Liver (tissue), 9 donors: ENCODE measurements around the gene SYT8. TPM values are rescaled to one million over a fixed set of nuclear protein-coding genes. Genes with fewer than 3 reads are reported as not detected.

Experiments used
- DNase-seq: peaks from one replicate; pipeline ENCODE4 v3.0.0-alpha.2; 2017; ENCODE audit warnings: low spot score
- H3K27ac ChIP-seq, 2 donors: one replicate each; pipeline ENCODE4 v1.7.0; 2013; ENCODE audit warnings: inconsistent platforms in 2 of 2, low read length in 2 of 2, control low read depth in 1 of 2, low read depth in 1 of 2, mild to moderate bottlenecking in 1 of 2
- H3K27me3 ChIP-seq, 4 donors: one replicate each; pipeline versions ENCODE4 v1.6.1 to v1.7.0; 2013; ENCODE audit warnings: low read length in 3 of 4, inconsistent platforms in 1 of 4, mild to moderate bottlenecking in 1 of 4, moderate library complexity in 1 of 4; ENCODE audit not compliant: control insufficient read depth in 4 of 4, insufficient read depth in 4 of 4
- H3K36me3 ChIP-seq, 4 donors: one replicate each; pipeline versions ENCODE4 v1.6.1 to v1.7.0; 2013; ENCODE audit warnings: low read length in 3 of 4, mild to moderate bottlenecking in 3 of 4, low read depth in 1 of 4, moderate library complexity in 1 of 4; ENCODE audit not compliant: control insufficient read depth in 4 of 4, insufficient read depth in 3 of 4
- H3K4me1 ChIP-seq, 4 donors: one replicate each; pipeline versions ENCODE4 v1.6.1 to v1.7.0; 2013; ENCODE audit warnings: low read length in 3 of 4, mild to moderate bottlenecking in 3 of 4, moderate library complexity in 1 of 4; ENCODE audit not compliant: control insufficient read depth in 4 of 4, insufficient read depth in 4 of 4
- H3K4me3 ChIP-seq, 3 donors: one replicate each; pipeline versions ENCODE4 v1.6.1 to v1.7.0; 2013; ENCODE audit warnings: low read length in 3 of 3, control low read depth in 1 of 3, low read depth in 1 of 3, mild to moderate bottlenecking in 1 of 3
- H3K9ac ChIP-seq, 2 donors: one replicate each; pipeline ENCODE4 v1.7.0; 2013; ENCODE audit warnings: low read length in 2 of 2, mild to moderate bottlenecking in 2 of 2, moderate library complexity in 2 of 2, control low read depth in 1 of 2, low read depth in 1 of 2
- H3K9me3 ChIP-seq, 4 donors: one replicate each; pipeline versions ENCODE4 v1.6.1 to v1.7.0; 2013; ENCODE audit warnings: low read length in 3 of 4; ENCODE audit not compliant: control insufficient read depth in 4 of 4
- CTCF ChIP-seq: fragments of 150-350 bp; IDR thresholded peaks from 2 replicates; pipeline ENCODE4 v1.5.1; 2017; ENCODE audit warnings: improper control_type of control experiment, low read depth, low read length; ENCODE audit not compliant: missing input control
- EGR1 ChIP-seq, 2 donors: IDR thresholded peaks; 2 replicates each; pipeline ENCODE4 v1.6.1; 2016 to 2018; ENCODE audit warnings: antibody characterized with exemption in 2 of 2, low read depth in 2 of 2
- FOXA1 ChIP-seq: IDR thresholded peaks from 2 replicates; pipeline ENCODE4 v1.6.1; 2016; ENCODE audit warnings: antibody characterized with exemption
- FOXA2 ChIP-seq: IDR thresholded peaks from 2 replicates; pipeline ENCODE4 v1.6.1; 2016; ENCODE audit warnings: antibody characterized with exemption
- GABPA ChIP-seq, 2 donors: IDR thresholded peaks in 1 of 2; conservative IDR thresholded peaks in 1 of 2; 2 replicates each; pipeline ENCODE4 v1.6.1; 2016; ENCODE audit warnings: antibody characterized with exemption in 2 of 2, mild to moderate bottlenecking in 1 of 2, moderate library complexity in 1 of 2
- HNF4A ChIP-seq, 2 donors: conservative IDR thresholded peaks; 2 replicates each; pipeline ENCODE4 v1.6.1; 2016; ENCODE audit warnings: antibody characterized with exemption in 2 of 2, mild to moderate bottlenecking in 2 of 2
- HNF4G ChIP-seq: IDR thresholded peaks from 2 replicates; pipeline ENCODE4 v1.6.1; 2016; ENCODE audit warnings: antibody characterized with exemption
- JUND ChIP-seq, 2 donors: IDR thresholded peaks; 2 replicates each; pipeline ENCODE4 v1.6.1; 2016; ENCODE audit warnings: antibody characterized with exemption in 2 of 2
- NR2F2 ChIP-seq: IDR thresholded peaks from 2 replicates; pipeline ENCODE4 v1.6.1; 2016; ENCODE audit warnings: antibody characterized with exemption
- RAD21 ChIP-seq, 2 donors: IDR thresholded peaks; 2 replicates each; pipeline ENCODE4 v1.6.1; 2016; ENCODE audit warnings: antibody characterized with exemption in 2 of 2, mild to moderate bottlenecking in 2 of 2
- RXRA ChIP-seq, 2 donors: IDR thresholded peaks; 2 replicates each; pipeline ENCODE4 v1.6.1; 2017 to 2018; ENCODE audit warnings: antibody characterized with exemption in 2 of 2, mild to moderate bottlenecking in 1 of 2
- SP1 ChIP-seq: IDR thresholded peaks from 2 replicates; pipeline ENCODE4 v1.6.1; 2018; ENCODE audit warnings: antibody characterized with exemption, mild to moderate bottlenecking
- TAF1 ChIP-seq: conservative IDR thresholded peaks from 2 replicates; pipeline ENCODE4 v1.6.1; 2016; ENCODE audit warnings: antibody characterized with exemption, mild to moderate bottlenecking
- YY1 ChIP-seq: IDR thresholded peaks from 2 replicates; pipeline ENCODE4 v1.6.1; 2016; ENCODE audit warnings: antibody characterized with exemption, mild to moderate bottlenecking
- WGBS: extraction: QIAGEN DNeasy Blood & Tissue Kit; methylation state at CpG from one replicate; pipeline ENCODE4 v1.1.7; 2013; 5-methylcytosine and 5-hydroxymethylcytosine counted together
- polyA plus RNA-seq, 2 donors: library from polyadenylated mRNA; stranded (reverse) in 1 of 2; unstranded in 1 of 2; fragments of 200-250 nt in 1 of 2; fragments of >200 nt in 1 of 2; fragmentation: Nextera tagmentation in 1 of 2; extraction: Ambion mirVana in 1 of 2; gene quantifications; one replicate each; pipeline versions ENCODE4 v1.2.1 to v1.2.3, GENCODE V29; 2013 to 2015
- total RNA-seq, 2 donors: library from RNA; depleted of rRNA; stranded (reverse); fragments of >200 nt; gene quantifications; one replicate each; pipeline ENCODE4 v1.2.3, GENCODE V29; 2014
- TF ChIP-seq, protein P1 (sequence below): IDR thresholded peaks from 2 replicates; pipeline ENCODE4 v1.6.1; 2016; ENCODE audit warnings: antibody characterized with exemption, mild to moderate bottlenecking
- TF ChIP-seq, protein P2 (sequence below): IDR thresholded peaks from 2 replicates; pipeline ENCODE4 v1.6.1; 2016; ENCODE audit warnings: antibody characterized with exemption
- TF ChIP-seq, protein P3 (sequence below): IDR thresholded peaks from 2 replicates; pipeline ENCODE4 v1.6.1; 2016; ENCODE audit warnings: antibody characterized with exemption
- TF ChIP-seq, protein P4 (sequence below): IDR thresholded peaks from 2 replicates; pipeline ENCODE4 v1.6.1; 2016; ENCODE audit warnings: antibody characterized with exemption
- donor health status: healthy.
- donor health status: healthy.
- donor health status: healthy.
- donor health status: healthy.
- donor health status: healthy.

The SYT8 gene
- total and polyA plus RNA-seq, 4 donors, result 0.17 to 0.99 (median 0.35) TPM

DNA sequence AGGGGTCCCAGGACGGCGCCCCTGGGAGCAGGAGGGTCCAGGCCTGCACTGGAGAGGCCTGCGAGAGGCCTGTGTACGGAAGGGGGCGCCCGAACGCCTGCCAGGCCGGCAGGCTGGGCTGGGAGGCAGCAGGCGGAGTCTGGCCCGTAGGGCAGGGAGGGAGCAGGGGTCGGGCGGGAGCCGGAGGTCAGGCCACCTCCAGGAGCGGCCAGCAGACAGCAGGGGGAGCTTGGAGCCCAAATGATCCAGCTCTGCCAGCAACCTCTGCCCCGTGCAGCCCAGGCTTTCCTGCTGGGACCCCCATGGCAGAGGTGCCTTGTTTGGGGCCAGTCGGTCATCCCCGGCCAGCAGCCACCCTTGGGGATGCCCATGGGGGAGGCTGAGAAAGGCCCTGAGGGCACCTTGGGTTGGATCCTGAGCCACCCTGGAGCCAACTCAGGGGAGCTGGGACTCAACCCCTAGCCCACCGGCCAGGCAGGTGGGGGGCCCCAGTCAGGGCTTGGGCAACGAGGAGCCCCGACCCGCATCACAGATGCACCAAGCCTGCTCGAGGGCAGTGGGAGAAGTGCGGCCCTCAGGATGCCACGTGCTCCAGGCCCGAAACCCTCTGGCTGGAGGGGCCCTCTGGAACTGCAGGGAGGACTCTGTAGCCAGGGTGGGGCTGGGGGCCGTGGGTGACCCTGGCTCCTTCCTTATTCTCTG is 9.6 kb upstream of the SYT8 start:
- no peaks in the 10 kb centered on the region for H3K27me3 ChIP-seq
- H3K9me3 ChIP-seq, result no peaks in the 10 kb centered on the region
- H3K4me3 ChIP-seq, result no peak overlapping the region
- no peaks in the 10 kb centered on the region for H3K36me3 ChIP-seq
- no peak overlapping the region for H3K27ac ChIP-seq
- no peak overlapping the region for H3K9ac ChIP-seq
- WGBS, result 48% methylated on average over 26 of the region's 26 CpGs
- DNase-seq, result peak; percentile 76
- H3K4me1 ChIP-seq, result peaks cover 0 to 23% (median 7%) of the 10 kb centered on the region in 4 donors
- TF ChIP-seq NR2F2 (peak; percentile 81), SP1 (peak; percentile 15), HNF4G (no peak), EGR1 (IDR thresholded peaks at IDR 0.05; ENCODE audit: low read depth in 2 of 2) (no peak), CTCF (peak; percentile 48), FOXA1 (no peak), HNF4A (conservative IDR thresholded peaks at IDR 0.05) (peak; percentile 38 to 83), JUND (IDR thresholded peaks at IDR 0.05) (no peak), RAD21 (IDR thresholded peaks at IDR 0.05) (peak; percentile 67 to 78), YY1 (no peak), RXRA (IDR thresholded peaks at IDR 0.05) (peak; percentile 20 to 53), TAF1 (no peak), FOXA2 (no peak), GABPA (IDR thresholded peaks at IDR 0.05 in 1 of 2, conservative IDR thresholded peaks at IDR 0.05 in 1 of 2) (no peak)
- TF ChIP-seq, protein P1, sequence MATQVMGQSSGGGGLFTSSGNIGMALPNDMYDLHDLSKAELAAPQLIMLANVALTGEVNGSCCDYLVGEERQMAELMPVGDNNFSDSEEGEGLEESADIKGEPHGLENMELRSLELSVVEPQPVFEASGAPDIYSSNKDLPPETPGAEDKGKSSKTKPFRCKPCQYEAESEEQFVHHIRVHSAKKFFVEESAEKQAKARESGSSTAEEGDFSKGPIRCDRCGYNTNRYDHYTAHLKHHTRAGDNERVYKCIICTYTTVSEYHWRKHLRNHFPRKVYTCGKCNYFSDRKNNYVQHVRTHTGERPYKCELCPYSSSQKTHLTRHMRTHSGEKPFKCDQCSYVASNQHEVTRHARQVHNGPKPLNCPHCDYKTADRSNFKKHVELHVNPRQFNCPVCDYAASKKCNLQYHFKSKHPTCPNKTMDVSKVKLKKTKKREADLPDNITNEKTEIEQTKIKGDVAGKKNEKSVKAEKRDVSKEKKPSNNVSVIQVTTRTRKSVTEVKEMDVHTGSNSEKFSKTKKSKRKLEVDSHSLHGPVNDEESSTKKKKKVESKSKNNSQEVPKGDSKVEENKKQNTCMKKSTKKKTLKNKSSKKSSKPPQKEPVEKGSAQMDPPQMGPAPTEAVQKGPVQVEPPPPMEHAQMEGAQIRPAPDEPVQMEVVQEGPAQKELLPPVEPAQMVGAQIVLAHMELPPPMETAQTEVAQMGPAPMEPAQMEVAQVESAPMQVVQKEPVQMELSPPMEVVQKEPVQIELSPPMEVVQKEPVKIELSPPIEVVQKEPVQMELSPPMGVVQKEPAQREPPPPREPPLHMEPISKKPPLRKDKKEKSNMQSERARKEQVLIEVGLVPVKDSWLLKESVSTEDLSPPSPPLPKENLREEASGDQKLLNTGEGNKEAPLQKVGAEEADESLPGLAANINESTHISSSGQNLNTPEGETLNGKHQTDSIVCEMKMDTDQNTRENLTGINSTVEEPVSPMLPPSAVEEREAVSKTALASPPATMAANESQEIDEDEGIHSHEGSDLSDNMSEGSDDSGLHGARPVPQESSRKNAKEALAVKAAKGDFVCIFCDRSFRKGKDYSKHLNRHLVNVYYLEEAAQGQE, result no peak
- TF ChIP-seq, protein P2, sequence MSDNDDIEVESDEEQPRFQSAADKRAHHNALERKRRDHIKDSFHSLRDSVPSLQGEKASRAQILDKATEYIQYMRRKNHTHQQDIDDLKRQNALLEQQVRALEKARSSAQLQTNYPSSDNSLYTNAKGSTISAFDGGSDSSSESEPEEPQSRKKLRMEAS, result no peak
- TF ChIP-seq, protein P3, sequence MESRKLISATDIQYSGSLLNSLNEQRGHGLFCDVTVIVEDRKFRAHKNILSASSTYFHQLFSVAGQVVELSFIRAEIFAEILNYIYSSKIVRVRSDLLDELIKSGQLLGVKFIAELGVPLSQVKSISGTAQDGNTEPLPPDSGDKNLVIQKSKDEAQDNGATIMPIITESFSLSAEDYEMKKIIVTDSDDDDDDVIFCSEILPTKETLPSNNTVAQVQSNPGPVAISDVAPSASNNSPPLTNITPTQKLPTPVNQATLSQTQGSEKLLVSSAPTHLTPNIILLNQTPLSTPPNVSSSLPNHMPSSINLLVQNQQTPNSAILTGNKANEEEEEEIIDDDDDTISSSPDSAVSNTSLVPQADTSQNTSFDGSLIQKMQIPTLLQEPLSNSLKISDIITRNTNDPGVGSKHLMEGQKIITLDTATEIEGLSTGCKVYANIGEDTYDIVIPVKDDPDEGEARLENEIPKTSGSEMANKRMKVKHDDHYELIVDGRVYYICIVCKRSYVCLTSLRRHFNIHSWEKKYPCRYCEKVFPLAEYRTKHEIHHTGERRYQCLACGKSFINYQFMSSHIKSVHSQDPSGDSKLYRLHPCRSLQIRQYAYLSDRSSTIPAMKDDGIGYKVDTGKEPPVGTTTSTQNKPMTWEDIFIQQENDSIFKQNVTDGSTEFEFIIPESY, result no peak
- TF ChIP-seq, protein P4, sequence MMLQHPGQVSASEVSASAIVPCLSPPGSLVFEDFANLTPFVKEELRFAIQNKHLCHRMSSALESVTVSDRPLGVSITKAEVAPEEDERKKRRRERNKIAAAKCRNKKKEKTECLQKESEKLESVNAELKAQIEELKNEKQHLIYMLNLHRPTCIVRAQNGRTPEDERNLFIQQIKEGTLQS, result no peak
